GM10248 (cell line): Measurements from ENCODE around the gene SLC29A2.

ENCODE experiments used
- CTCF ChIA-PET: fragments of 300-600 bp; sonication (Branson Sonifier 250); formaldehyde crosslinking; extraction: SDS; loops from one replicate; lab custom pipeline; 2021; ENCODE audit warnings: antibody characterized with exemption; lab: Yijun Ruan, JAX
- POLR2A ChIA-PET: fragments of 350-650 bp; sonication (Branson Sonifier 250); formaldehyde crosslinking; extraction: SDS; loops from one replicate; lab custom pipeline; 2020; ENCODE audit warnings: antibody characterized with exemption; lab: Yijun Ruan, JAX
- DNase-seq: peaks from one replicate; pipeline ENCODE4 v3.0.0; 2012; ENCODE audit errors: extremely low spot score
- TF ChIP-seq, protein P1 (sequence below): IDR thresholded peaks from 2 replicates; pipeline ENCODE4 v1.5.1; 2012; ENCODE audit warnings: mild to moderate bottlenecking, low read depth; ENCODE audit errors: extremely low read depth, missing control alignments, control extremely low read depth

The SLC29A2 gene

DNA sequence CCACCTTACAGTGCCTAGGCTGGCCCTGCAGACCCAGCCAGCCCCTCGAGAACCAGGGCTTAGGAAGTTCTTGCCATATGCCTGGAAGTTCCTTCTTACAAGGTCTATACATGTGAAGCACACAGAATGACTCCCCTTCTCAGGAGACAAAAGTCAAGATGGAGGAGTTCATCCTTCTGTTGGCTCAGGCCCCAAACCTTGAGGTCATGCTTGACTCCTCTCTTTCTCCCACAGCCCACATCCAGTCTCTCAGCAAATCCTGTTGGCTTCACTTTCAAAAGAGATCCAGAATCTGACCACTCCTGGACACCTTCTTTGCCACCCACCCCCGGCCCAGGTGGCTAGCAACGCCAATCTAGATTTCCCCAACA is 53.0 kb downstream of the SLC29A2 start:
- ChIA-PET CTCF (interaction anchor here (0.9 to 1.5 kb wide), 4 partner anchors 8 to 68 kb away, joined by 3 to 6 read pairs (median 5); no protein-coding TSS in a partner anchor), POLR2A (no interaction called here)
- TF ChIP-seq, protein P1, sequence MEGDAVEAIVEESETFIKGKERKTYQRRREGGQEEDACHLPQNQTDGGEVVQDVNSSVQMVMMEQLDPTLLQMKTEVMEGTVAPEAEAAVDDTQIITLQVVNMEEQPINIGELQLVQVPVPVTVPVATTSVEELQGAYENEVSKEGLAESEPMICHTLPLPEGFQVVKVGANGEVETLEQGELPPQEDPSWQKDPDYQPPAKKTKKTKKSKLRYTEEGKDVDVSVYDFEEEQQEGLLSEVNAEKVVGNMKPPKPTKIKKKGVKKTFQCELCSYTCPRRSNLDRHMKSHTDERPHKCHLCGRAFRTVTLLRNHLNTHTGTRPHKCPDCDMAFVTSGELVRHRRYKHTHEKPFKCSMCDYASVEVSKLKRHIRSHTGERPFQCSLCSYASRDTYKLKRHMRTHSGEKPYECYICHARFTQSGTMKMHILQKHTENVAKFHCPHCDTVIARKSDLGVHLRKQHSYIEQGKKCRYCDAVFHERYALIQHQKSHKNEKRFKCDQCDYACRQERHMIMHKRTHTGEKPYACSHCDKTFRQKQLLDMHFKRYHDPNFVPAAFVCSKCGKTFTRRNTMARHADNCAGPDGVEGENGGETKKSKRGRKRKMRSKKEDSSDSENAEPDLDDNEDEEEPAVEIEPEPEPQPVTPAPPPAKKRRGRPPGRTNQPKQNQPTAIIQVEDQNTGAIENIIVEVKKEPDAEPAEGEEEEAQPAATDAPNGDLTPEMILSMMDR: no peak
- no peak for DNase-seq

- DNase-seq: no peak
- CTCF ChIA-PET: interaction anchor here (0.9 to 1.5 kb wide), 4 partner anchors 9 to 68 kb away, joined by 3 to 6 read pairs (median 5); no protein-coding TSS in a partner anchor
- TF ChIP-seq, protein P1: no peak
- POLR2A ChIA-PET: no interaction called here
Observed at GRCh38 chr11:66317723-66318599, 53.6 kb downstream of the SLC29A2 start.

GRCh38 chr11:66317322-66317722 is 54.2 kb downstream of the SLC29A2 start:
- POLR2A ChIA-PET: no interaction called here
- TF ChIP-seq, protein P1: no peak
- CTCF ChIA-PET: interaction anchor here (1.1 to 1.6 kb wide), 4 partner anchors 11 to 69 kb away, joined by 3 to 6 read pairs (median 4); no protein-coding TSS in a partner anchor
- no peak for DNase-seq

GRCh38 chr11:66316849-66317251 is 54.7 kb downstream of the SLC29A2 start, which contains the start of gene CD248:
CD248 (minus strand) TSS chr11:66317044; CDS start chr11:66317027, 17 bp downstream.
- DNase-seq: no peak
- ChIA-PET POLR2A (interaction anchor here (0.6 kb wide), 1 partner anchor 811 kb away, joined by 6 read pairs; no protein-coding TSS in a partner anchor), CTCF (interaction anchor here (1.5 to 1.6 kb wide), 2 partner anchors 34 to 69 kb away, joined by 3 to 6 read pairs; no protein-coding TSS in a partner anchor)
- TF ChIP-seq, protein P1: no peak

DNA sequence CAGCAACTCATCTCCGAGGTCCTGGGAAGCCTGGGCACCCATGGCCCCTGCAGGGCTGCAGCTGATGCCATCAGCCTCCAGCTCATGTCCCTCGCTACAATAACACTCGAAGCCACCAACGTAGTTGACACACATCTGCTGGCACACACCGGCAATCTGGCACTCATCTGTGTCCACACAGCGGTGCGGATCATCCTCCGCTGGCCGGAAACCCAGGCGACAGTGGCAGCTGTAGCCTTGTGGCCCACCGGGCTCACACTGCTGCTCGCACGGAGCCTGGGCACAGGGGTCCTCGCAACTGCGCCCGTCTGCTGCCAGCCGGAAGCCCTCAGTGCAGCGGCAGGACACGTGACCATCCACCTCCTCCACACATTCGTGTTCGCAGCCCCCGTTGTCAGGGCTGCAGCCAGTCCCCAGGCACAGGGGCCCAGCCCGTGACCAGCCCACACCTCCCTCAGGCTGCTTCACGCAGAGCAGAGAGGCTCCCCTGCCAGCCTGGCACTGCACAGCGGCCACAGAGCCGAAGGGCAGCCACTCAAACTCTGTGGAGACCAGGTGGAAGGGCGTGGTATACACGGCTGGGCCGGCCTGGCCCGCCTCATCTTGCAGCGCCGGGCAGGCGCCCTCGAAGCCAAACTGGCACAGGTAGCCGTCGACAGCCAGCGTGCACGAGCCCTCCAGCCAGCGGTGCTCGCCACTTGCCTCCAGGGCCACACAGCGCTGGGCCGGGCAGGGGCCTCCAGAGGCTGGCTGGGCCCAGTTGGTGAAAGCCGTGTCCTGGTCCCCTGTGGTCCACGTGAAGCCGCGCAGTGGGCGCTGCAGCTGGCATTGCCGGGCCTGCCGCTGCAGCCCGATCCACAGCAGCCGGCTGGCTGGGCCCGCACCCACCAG is 55.4 kb downstream of the SLC29A2 start:
- TF ChIP-seq, protein P1: no peak
- CTCF ChIA-PET: interaction anchor here (0.8 to 1.6 kb wide), 6 partner anchors 13 to 73 kb away, joined by 3 to 4 read pairs (median 3); no protein-coding TSS in a partner anchor
- POLR2A ChIA-PET: interaction anchor here (0.6 kb wide), 1 partner anchor 810 kb away, joined by 6 read pairs; no protein-coding TSS in a partner anchor
- no peak for DNase-seq
